HuH-7.5 (cell line): ENCODE measurements around the gene INCA1.

ENCODE experiments used
- DNase-seq: peaks from one replicate; pipeline ENCODE4 v3.0.0; 2011; ENCODE audit warnings: low spot score

The INCA1 gene

DNA sequence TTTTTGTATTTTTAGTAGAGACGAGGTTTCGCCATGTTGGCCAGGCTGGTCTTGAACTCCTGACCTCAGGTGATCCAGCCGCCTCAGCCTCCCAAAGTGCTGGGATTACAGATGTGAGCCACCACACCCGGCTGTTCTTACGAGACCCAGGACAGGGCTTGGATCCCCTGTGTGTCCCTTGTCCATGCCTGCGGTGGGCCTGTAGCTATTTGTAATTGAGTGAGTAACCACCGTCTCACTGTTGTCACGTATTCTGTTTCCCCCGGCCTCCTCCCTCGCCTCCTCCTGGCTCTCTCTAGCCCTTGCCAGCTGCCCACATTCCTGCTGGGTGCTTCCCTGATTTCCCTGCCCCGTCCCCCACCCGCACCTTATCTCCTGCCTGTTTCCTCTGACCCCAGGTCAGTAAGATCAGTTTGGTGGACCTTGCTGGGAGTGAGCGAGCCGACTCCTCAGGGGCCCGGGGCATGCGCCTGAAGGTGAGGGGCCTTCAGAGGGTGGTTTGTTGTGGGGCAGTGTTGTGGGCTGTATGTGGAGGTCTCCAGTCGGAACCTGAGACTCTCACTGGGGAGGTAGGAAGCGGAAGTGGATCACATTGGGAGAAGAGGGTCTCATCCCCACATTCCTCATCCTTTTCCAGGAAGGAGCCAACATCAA is 6.0 kb upstream of the INCA1 start:
- DNase-seq: no peak

DNA sequence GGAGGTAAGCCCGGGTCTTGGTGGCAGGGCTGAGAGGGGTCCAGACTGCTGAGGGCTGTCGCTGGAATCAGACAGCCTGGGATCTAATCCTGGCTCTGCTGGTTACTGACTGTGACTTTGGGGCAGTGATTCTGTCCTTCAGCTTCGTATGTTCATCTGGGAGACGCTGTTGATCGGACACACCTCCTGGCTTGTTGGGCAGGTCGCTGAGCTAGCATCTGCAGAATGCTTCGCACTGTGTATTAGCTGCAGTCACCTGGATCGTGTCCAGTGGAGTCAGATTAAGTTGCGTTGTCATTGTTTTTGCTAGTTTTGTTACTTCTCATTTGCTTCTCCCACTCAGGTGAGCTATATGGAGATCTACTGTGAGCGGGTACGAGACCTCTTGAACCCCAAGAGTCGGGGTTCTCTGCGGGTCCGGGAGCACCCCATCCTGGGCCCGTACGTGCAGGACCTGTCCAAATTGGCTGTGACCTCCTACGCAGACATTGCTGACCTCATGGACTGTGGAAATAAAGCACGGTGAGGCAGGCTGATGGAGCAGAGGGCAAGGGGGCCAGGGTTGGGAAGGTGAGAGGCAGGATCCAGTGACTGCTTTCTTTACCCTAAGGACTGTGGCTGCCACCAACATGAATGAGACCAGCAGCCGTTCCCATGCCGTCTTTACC is 4.9 kb upstream of the INCA1 start:
- DNase-seq: no peak

DNA sequence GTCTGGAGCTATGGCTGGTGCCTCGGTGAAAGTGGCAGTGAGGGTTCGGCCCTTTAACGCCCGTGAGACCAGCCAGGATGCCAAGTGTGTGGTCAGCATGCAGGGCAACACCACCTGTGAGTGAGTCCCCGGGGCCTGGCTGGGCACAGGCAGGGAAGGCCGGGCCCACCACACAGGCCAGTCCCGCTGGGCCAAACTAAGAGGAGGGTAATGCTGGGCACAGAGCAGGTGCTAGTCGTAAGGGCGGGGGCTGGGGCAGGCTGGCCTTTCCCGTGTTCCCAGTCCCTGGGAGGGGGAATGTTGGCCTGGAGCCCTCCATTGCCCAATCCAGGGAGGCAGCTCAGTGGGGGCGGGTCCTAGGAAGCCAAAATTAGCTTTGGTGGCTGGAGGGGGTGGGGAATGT is 2.9 kb upstream of the INCA1 start:
- DNase-seq: no peak

DNA sequence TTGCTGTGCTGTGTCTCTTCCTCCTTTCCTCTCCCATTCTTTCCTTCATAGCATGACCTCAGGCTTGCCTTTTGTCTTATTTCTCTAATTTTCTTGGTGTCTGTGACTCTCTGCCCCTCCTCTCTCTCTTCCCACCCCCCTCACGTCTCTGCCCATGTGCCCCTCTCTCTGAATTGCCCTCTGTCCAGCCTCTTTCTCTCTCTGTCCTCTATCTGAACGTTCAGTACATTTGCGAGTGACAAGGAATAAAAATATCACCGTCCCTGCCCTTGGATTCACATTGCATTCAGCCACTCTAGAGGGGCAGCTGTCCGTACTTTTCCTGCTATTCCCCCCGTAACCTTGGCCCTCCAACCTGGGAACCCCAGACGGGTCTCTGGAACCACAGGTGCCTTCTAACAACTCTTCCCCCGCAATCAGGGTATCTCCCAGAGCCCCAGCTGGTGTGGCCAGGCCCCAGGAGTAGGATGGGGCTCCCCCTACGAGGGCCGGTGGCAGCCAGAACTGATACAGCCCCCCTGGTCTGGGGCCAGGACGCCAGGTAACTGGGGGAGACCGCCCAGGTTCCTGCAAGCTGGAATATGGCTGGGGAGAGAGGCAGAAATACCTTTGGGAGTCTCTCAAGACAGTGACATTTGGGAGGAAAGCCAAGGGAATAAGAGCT is 2.2 kb upstream of the INCA1 start:
- DNase-seq: no peak

DNA sequence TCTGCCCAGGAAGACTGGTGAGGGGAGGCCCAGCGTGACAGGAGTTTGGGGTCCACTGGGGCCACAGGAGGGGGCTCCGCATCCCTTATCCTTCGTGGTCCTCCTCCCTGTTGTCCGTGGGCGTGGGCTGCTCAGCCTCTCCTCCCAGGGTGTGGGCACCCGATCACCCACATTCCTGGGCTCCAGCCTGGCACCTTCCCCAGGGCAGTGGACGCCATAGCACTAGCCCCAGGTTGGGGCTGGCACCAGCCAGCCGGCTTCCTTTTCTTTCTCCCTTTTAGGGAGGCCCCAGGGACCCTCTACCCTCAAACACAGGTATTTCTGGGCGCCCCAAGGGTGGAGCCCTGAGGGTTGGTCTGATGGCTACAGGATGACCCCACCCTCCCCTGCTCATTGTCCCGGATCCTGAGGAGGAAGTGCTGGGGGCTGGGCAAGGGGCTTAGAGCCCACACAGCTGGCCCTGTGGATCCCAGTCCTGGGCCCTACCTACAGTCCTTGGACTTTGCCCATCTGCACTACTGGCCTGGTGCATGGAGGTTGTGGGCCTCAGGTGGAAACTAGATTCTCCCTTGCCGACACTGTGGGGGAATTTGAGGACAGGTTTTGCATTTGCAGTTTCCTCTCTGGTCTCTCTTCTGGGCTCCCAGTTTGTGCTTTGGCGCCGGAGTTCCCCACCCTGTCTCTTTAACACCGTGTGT is 1.6 kb upstream of the INCA1 start:
- peak; percentile 82 for DNase-seq

DNA sequence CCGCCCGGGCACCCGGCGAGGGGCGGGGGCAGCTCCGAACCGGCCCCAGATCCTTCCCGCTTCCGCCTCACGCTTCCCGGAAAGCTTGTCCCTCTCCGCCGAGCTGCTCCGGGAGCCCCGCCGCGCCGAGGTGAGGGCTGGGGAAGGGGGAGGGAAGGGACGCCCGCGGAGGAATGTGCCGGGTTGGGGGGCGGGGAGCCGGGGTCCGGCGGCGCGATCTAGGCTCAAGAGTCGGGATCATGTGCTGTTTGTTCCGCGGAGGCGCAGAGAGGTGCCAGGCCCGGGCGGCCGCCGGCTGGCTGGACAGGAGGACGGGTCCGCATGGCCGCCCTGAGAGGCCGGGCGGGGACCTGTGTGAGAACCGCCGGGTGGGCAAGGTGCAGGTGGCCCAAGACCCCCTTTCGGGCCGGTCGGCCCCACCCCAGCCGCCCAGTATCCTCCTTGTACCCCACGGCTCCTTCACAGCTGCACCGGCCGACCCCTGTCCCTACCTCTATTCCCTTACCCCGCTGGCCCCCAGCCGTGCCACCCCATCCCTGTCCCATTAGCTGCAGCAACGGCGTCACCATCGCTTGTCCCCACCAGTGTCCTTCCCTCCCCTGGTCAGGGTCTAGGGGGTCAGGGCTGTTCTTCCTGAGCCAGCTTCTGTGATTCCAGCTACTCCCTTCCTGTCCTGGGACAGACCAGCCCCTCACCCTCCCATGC is 857 bp upstream of the INCA1 start:
- no peak for DNase-seq

DNA sequence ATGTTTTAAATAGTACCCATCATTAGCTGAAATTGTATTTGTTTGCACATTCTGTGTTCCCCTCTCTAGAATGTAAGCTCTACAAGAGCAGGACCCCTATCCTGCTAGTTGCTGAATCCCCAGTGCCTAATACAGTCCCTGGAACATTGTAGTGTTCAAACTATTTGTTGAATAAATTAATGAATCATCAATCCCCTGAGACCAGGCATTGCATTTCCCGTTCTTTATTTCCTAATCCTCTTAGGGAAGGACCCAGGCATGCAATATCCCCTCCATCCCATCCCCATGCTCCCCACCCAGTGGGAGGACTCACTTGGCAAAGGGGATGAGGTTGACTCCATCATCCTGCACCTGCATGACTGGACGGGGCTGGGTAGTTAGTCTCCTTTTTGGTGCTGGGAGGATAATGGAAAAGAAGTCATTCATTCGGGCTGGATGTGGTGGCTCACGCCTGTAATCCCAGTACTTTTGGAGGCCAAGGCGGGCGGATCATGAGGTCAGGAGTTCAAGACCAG is 3.2 kb downstream of the INCA1 start:
- DNase-seq: no peak

DNA sequence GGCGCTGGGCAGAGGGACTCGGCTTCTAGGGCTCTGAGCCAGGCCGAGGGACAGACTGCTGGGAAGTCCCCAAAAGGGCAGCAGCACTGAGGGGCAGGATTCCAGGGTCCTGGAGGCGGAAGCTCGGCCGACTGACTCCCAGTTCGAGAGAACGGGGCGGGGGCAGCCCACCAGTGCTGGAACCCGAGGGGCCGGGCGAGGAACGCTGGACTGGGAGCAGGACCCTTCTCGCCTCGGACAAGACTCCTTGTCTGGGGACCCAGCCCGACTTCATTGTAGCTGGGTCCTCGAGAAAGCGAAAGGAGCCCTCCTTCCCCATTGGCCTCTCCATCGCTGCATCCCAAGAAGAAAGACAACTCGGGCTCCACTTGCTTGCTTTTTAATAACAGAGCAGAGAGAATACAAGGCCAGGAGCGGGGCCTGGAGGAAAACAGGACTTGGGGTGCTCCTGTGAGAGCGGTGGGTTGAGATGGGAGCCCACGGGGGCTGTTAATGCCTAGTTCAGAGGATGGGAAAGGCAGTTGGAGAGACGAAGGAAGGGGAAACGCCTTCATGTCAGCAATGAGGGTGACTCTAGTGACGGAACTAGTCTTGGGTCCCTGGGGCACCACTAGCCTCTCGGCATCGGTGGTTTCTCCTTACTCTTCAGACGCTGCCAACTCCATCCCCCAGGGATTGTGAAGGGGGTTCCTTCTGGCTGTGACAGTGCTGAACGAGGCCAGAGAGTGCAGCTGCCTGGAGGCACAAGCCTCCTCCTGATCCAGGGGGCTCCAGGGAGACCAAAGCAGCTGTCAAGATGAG is 9.4 kb downstream of the INCA1 start:
- DNase-seq: no peak

DNA sequence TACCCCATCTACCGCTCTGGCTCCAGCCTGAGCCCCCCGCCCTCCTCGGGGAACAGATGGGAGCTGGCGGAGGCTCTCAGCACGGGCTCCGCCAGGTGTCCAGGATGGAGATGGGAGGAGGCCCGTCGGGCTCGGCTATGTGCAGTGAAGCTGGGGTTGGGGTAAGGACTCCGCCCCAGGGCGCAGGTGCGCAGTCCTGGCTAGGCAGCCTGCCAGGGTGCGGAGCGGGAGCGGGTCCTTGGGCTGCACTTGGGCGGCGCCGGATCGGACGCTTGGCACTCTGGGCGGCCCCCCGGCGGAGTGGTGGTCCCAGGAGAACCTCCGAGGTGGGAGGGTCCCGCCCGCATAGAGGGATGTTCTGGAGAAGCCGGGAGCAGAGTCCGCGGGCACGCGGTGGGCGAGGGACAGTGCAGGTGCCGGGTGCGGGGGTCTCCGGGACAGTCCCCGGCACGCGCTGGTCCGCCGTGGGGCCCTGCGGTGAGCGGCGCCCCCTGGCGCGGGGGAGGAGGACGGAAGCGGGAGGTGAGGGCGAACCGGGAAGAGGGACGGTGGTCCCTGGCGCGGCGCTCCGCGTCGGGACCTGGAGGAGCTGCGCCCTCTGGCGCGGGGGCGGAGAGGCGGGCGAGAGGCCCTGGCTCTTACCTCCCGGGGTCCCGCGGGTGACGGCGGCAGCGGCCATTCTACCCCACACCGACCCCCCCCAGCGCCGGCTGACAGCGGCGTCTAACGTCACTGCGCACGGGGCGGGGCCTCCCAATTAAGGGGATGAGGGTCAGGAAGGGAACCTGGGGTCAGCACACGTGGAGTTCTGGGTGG is 10.2 kb downstream of the INCA1 start, which contains the start of gene CAMTA2:
Gene CAMTA2 (minus strand): TSS at position 725 of the 816 bp plus-strand sequence. CDS start 1,453 bp downstream, outside the sequence.
- peak; percentile 72 for DNase-seq

DNA sequence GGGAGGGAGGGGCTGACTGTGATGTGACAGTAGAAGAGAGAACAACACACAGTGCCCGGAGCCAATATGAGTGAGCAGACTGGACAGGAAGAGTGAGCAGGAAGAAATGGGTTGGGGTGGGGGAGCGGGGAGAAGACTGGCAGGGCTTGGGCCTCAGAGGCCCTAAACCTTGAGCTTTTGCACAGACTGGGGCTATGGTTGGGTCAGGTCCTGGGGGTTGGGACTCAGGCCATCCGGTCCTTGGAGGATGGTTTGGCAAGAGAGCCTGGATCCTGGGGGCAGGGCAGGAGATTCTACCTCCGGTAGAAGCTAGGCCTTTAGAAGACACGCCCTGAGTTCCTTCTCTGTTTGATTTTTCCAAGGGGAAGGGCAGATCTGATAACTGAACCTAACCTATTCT is 10.9 kb downstream of the INCA1 start:
- no peak for DNase-seq

DNA sequence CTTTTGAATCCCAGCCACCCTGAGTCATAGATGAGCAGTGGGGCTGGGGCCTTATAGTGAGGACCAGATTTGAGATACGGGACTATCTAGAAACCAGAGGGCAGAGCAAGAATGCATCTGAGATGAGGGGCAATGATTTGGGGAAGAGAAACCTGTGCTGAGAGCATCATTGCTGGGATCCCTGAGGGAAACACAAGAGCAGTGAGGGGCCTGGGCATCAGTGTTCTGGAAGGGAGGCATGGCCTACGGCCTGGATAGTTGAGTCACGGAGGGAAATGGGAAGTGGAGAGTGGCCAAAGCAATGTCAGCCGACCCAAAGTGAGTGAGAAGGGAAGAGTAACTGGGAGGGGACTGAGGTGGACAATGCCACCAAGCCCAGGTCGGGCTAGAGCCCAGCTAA is 15.0 kb downstream of the INCA1 start:
- no peak for DNase-seq

DNA sequence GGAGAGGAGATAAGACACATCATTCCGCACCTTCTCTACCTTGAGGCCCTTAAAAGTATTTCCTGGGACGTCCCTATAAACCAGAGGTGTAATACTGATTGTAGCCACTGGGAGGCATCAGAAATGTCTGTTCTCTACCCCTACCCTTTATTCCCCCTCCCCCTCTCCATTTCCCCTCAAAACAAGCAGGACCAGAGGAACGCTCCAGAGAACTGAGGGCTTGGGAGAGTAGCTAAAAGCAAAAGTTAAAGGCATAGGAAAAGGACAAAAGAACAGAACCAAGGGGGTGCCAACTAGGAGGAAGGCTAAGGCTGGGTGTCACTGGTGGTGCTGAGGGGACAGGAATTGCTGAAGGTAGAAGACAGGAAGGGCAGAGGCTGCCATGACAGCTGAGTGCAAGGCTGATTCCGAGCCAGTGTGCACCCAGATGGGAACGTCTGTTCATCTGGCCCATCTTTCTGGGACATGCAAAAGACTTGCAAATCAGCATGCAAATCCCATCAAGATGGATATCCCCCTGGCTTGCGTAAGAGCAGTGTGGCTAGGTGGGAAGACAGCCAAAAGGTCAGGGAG is 16.6 kb downstream of the INCA1 start:
- DNase-seq: no peak

DNA sequence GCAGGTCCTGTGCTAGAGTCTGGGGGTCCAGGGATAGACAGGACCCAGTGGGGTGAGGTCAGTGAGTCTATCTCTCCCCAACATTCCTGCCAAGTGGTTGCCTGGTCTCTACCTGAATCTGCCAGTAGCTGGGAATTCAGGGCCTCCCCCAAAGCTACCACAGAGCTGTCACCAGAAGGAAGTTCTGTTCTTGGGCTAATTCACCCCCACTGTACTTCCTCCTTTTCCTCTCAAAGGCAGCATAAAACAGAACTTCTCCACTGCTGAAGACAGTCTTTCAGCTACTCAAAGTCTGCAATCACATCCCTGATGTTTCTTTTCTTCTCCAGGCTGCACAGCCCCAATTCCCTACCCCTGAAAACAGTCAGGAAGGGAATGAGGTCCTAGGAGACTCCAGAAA is 18.6 kb downstream of the INCA1 start:
- no peak for DNase-seq

DNA sequence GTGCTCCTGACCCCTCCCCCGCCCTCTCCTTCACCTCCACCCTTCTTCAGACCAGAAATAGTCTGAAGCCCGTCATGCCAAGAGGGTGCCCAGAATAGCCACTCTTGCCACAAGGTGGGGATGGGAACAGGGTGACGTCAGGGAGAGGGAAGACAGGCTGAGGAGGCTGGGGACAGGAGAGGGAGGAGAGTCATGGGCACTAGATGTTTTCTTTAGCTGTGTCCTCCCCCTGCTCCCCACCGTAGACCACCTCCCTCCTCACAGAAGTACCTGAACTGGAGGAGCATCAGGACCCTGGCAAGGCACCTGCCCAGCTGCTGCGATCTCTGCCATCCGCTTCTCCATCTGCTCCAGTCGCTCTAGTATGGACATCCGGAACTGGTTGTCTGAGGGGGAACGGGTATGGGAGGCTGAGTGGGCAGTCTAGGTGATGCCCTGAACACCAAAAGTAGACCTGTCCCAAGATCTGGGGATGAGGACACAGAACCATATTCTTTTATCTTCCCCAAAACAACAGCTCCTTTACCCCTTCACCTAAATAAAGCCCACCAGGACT is 23.1 kb downstream of the INCA1 start:
- DNase-seq: no peak

DNA sequence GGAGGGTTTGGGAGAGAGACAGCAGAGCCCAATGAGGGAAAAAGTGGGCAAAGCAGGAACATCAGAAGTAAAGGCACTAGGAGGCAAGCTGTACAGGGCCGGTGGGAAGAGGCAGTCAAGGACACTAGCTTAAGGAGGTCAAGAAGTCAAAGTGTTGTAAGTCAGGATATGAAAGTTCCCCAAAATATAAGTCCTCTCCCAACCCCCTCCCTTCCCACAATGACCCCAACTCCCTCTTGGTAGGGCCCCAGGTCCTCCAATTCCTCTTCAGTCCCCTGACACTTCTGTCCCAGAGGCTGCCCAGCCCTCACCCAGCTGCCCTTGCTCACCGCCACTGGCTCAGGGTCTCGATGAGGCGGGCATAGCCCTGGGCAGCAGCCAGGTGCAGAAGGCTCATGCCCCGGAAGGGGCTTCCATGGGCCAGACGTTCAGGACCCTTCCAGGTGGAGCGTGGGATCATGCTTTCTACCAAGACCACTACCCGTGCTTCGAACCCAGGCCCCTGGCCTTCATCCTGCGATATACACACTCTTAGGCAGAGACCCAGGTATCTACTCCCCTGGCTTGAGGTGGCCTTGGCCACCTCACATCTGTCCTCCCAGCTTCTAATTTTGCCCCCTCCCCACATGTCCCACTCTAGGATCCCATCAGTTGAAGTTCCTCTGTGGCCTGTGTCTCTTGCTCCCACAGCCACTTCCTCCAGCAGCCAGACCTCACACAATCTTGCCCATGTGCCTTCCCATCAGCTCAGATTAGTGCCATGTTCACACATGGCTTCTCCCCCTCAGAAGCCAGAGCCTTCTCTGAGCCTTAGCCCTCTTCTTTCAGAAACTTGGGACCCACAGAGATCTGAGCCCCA is 23.8 kb downstream of the INCA1 start:
- no peak for DNase-seq

DNA sequence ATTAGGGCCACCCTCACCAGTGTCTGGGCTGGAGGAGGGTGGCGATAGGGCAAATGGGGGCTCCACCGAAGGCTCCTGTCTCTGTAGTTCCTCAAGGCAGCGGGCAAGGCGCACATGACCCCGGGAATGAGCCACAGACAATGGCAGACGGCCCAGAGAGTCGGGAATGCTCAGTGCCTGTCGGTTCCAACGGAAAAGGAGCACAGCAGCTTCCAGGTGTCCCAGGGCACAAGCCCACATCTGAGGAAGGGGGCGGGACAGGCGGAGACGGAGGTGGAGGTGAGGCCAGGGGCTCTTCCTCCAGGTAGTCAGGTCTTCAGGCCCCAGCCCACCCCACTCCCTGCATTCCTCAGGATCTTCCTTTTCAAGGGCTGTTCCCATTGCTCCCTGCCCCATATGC is 24.6 kb downstream of the INCA1 start:
- no peak for DNase-seq

DNA sequence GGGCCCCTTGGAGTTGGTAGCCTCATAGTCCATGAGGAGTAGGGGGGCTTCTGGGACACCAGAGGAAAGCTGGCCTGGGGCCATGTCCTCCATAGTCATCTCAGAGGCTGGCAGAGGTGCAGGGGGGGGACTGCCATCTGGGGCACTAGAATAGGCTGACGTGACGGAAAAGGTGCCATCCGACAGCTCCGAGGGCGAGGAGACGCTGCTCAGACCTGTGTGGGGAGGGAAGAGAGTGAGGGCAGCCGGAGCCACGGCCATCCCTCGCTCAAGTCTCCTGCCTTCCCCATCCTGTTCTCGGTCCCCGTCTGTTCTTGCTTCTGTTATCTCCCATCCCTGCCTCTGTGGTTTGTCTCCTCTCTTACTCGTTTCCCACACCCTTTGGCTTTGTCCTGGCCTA is 25.0 kb downstream of the INCA1 start:
- DNase-seq: no peak

DNA sequence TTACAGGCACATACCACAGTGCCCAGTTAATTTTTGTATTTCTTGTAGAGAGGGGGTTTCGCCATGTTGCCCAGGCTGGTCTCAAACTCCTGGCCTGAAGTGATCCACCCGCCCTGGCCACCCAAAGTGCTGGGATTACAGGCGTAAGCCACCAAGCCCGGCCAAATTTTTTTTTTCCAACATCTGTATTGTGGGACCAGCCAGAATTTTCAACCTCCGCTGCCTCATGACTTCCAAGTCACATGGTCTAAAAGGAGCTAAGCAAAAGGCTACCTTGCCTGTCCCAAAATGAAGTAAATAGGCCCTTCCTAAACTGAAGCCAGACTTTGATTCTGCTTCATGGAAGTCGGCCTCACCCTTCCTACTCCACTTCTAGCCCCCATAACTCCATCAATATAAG is 25.5 kb downstream of the INCA1 start:
- no peak for DNase-seq

DNA sequence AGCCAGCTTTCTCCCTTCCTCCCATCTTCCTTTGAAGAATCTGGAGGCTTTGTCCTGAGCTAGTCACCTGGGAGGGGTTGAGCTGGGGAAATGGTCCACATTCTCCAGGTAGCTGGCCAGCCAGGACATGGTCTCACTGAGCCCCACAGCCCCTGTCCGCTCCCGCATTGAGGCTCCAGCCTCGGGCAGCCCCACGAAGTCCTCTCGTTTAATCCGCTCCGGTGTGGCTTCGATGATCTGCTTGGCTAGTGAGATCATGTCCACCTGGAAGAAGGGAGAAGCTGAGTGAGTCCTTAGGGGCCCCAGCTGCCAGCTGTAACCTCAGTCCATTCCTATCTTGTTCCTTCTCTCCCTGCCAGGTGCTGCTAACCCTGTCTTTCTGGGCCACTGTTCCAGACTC is 27.0 kb downstream of the INCA1 start:
- no peak for DNase-seq
